ENCODE data around the gene FGF19. TPM values are rescaled to one million over a fixed set of nuclear protein-coding genes. Genes with fewer than 3 reads are reported as not detected.
A peak's percentile ranks its signal among the peaks of the same experiment; 100 is the strongest.

FGF19 gene
- total RNA-seq, 1 donor from 2014 or later, result not detected

DNA sequence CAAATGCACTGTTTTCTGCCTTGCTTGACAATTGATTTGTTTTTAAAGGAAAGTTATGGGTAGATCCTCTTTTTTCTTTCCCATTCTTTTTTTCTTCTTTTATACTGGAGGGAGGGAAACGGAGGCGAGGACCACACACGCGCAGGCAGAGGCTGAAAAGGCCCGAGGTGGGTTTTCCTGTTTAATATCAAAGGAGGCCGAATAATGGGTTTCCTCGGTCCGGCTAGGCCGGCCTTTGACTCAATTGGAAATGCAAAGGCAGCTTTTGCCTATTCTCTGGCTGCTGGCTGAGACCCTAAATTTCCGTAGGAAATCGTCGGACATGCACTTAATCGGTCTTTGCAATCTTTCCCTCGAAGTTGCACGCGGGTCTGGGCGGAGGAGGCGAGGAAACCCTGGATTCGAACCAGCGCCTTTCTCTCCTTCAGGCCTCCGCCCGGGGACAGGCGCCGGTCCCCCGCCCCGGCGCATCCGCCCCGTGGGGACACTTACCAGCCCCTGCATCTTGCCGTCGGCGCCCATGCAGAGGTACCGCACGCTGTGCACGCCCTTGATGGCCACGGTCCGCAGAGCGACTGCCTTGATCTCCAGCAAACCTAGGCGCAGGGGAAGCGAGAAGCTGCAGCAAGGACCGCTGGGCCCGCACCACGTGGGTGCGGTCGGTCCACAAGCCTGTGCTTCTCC is 911 bp downstream of the FGF19 start:
- DNase-seq, result no peak
- H3K27me3 ChIP-seq (ENCODE audit: low read depth), result peaks cover 98% of the 10 kb centered on the region
- no peaks in the 10 kb centered on the region for H3K36me3 ChIP-seq
- H3K4me1 ChIP-seq, result peaks cover 49% of the 10 kb centered on the region
- no peak overlapping the region for H3K27ac ChIP-seq (replicated peaks)
- H3K4me3 ChIP-seq, result no peak overlapping the region
- intact Hi-C loops (cut with micrococcal nuclease), result no loop called here
- TF ChIP-seq, protein P1, sequence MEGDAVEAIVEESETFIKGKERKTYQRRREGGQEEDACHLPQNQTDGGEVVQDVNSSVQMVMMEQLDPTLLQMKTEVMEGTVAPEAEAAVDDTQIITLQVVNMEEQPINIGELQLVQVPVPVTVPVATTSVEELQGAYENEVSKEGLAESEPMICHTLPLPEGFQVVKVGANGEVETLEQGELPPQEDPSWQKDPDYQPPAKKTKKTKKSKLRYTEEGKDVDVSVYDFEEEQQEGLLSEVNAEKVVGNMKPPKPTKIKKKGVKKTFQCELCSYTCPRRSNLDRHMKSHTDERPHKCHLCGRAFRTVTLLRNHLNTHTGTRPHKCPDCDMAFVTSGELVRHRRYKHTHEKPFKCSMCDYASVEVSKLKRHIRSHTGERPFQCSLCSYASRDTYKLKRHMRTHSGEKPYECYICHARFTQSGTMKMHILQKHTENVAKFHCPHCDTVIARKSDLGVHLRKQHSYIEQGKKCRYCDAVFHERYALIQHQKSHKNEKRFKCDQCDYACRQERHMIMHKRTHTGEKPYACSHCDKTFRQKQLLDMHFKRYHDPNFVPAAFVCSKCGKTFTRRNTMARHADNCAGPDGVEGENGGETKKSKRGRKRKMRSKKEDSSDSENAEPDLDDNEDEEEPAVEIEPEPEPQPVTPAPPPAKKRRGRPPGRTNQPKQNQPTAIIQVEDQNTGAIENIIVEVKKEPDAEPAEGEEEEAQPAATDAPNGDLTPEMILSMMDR (IDR thresholded peaks at IDR 0.05; ENCODE audit: borderline replicate concordance), result no peak
- no peaks in the 10 kb centered on the region for H3K9me3 ChIP-seq (replicated peaks)

DNA sequence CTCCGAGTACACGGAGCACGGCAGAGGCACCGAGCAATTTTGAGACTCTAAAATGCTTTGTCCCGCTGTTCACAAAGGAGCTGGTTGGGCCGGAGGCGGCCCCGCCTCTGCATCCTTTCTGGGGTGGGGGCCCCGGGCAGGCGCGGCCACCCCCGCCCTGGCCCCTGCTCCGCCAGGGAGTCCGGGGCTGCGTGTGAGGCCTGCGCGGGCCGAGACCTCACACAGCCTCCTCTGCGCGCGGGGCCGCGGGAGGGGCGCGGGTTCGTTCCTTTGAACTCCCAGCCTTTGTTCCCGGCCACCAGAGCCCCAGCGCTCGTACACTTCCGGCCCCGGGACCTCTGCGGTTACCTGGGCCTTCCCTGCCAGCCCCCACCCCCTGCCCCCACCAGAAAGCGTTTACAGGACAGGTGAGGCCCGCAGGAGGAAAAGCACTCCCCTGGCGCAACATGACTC is 1.6 kb downstream of the FGF19 start:
- TF ChIP-seq, protein P1 (IDR thresholded peaks at IDR 0.05; ENCODE audit: borderline replicate concordance), result no peak
- Histone ChIP-seq H3K36me3 (no peaks in the 10 kb centered on the region), H3K27me3 (ENCODE audit: low read depth) (peaks cover 98% of the 10 kb centered on the region), H3K4me1 (peaks cover 49% of the 10 kb centered on the region), H3K9me3 (replicated peaks) (no peaks in the 10 kb centered on the region), H3K4me3 (no peak overlapping the region), H3K27ac (replicated peaks) (no peak overlapping the region)
- no peak for DNase-seq
- intact Hi-C loops (cut with micrococcal nuclease), result no loop called here

DNA sequence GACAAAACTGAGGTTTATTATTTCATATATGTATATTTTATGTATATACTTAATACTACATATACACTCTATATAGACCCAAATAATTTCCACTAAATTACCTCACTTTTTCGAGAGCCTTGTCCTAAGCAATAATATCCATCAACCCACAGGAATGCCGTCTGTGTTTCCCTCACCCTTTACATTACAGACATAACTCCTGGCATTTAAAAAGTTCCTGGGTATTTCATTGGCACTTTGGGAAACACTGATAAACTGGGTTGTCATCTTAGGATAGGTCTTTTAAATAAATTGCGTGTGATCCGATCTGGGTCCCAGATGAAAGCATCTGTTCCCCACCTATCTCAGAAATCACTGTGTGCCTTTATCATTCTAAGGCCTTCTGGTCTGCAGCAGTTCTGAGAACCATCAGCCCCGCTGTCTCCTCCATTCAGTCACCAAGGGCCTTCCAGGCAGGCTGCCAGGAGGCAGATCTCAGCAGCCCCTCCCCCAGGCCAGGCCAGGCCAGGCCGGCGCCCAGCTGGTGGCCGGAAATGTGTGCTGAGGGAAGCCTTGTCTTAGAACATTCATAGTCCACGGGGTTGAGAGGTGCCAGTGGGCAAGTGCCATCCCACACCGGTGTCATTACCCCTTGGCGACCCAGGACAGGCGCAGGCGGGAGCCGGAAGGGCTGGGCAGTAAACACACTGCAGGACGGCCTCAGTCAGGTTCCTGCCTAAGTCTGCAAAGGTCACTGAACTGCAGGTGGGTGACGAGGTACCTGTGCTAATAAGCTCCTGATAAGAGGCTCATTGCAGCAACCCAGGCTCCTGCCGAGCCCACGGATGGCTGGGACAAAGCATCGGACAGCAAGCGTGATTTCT is 3.3 kb downstream of the FGF19 start:
- no peaks in the 10 kb centered on the region for H3K9me3 ChIP-seq (replicated peaks)
- no peak overlapping the region for H3K4me3 ChIP-seq
- peaks cover 98% of the 10 kb centered on the region for H3K27me3 ChIP-seq (ENCODE audit: low read depth)
- H3K27ac ChIP-seq (replicated peaks), result no peak overlapping the region
- no peaks in the 10 kb centered on the region for H3K36me3 ChIP-seq
- peaks cover 49% of the 10 kb centered on the region for H3K4me1 ChIP-seq
- TF ChIP-seq, protein P1 (IDR thresholded peaks at IDR 0.05; ENCODE audit: borderline replicate concordance), result no peak
- intact Hi-C loops (cut with micrococcal nuclease), result no loop called here
- peak; percentile 78 for DNase-seq

DNA sequence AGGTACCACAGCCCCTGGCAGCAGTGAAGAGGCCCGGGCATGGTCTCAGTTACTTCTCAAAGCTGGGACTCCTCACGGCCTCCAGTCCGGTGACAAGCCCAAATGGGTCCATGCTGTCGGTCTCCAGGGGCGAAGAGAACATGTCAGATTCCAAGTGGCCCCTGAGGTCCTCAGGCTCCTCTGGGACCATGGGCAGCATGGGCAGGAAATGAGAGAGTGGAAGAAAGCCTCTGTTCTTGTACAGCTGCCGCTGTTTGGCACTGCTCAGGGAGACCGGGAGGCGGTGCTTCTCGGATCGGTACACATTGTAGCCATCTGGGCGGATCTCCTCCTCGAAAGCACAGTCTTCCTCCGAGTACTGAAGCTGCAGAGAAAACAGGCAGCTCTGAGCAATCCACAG is 4.6 kb downstream of the FGF19 start:
- intact Hi-C loops (cut with micrococcal nuclease), result no loop called here
- H3K4me3 ChIP-seq, result no peak overlapping the region
- DNase-seq, result no peak
- H3K27me3 ChIP-seq (ENCODE audit: low read depth), result peaks cover 98% of the 10 kb centered on the region
- H3K27ac ChIP-seq (replicated peaks), result no peak overlapping the region
- TF ChIP-seq, protein P1 (IDR thresholded peaks at IDR 0.05; ENCODE audit: borderline replicate concordance), result no peak
- H3K4me1 ChIP-seq, result peaks cover 42% of the 10 kb centered on the region
- H3K9me3 ChIP-seq (replicated peaks), result no peaks in the 10 kb centered on the region
- no peaks in the 10 kb centered on the region for H3K36me3 ChIP-seq

DNA sequence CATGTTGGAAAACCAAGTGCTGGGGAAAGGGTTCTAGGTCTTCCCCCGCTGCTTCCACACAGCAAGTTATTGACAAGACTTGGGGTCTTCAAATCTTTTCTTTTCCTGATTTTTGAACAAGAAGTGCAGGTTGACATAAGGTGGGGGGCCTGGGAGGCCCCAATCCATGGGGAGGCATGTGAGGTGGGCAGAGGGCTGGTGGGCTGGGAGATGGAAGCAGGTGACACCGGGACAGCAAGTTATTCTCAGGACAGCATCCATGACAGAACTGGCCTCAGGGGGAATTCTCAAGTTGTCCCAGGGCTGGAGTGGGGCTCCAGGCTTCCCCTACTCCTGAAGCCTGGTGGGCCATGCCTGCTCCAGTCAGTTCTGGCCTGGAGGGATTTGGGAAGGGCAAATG is 5.5 kb downstream of the FGF19 start:
- H3K4me1 ChIP-seq, result peaks cover 34% of the 10 kb centered on the region
- TF ChIP-seq, protein P1 (IDR thresholded peaks at IDR 0.05; ENCODE audit: borderline replicate concordance), result no peak
- H3K9me3 ChIP-seq (replicated peaks), result no peaks in the 10 kb centered on the region
- H3K27ac ChIP-seq (replicated peaks), result no peak overlapping the region
- intact Hi-C loops (cut with micrococcal nuclease), result no loop called here
- H3K36me3 ChIP-seq, result no peaks in the 10 kb centered on the region
- H3K27me3 ChIP-seq (ENCODE audit: low read depth), result peaks cover 98% of the 10 kb centered on the region
- DNase-seq, result no peak
- no peak overlapping the region for H3K4me3 ChIP-seq
